HL-60 (cell line): ENCODE measurements around the gene NYAP1.

Experiments
- CTCF ChIP-seq: IDR thresholded peaks from one replicate; pipeline ENCODE4 v1.5.1; 2011; ENCODE audit warnings: low read length, control low read depth, inconsistent platforms; ENCODE audit not compliant: insufficient read depth
- REST ChIP-seq: IDR thresholded peaks from 2 replicates; pipeline ENCODE4 v1.6.1; 2012; ENCODE audit warnings: low read depth; ENCODE audit not compliant: insufficient replicate concordance

GRCh38 chr7:100438172-100438571 is 45.6 kb upstream of the NYAP1 start:
- TF ChIP-seq CTCF, result no peak
- no peak for TF ChIP-seq REST
